ENCODE data around the gene LRRC43.

- no peak for TF ChIP-seq CTCF (conservative IDR thresholded peaks at IDR 0.05 in 1 of 2, IDR thresholded peaks at IDR 0.05 in 1 of 2; ENCODE audit: low read depth in 1 of 2, low read length in 2 of 2)
- no peak for TF ChIP-seq EZH2 (IDR thresholded peaks at IDR 0.05; ENCODE audit: low read length, missing control alignments)
These were observed 9.5 kb downstream of the LRRC43 start for GRCh38 chr12:122192441-122192840.
